ENCODE measurements around the gene RPP14. TPM values are rescaled to one million over a fixed set of nuclear protein-coding genes. Genes with fewer than 3 reads are reported as not detected.
"Not testable (repeated sequence)": the region's sequence is repeated elsewhere in the genome, so short reads cannot be mapped to it uniquely, and the experiment has no call there.

RPP14 gene
- total and polyA plus RNA-seq, 10 of the 15 experiments (the other 5 are each of a cell fraction or from before 2014, with no cell fraction given) = 9.1 to 21.2 (median 12.7) TPM

DNA sequence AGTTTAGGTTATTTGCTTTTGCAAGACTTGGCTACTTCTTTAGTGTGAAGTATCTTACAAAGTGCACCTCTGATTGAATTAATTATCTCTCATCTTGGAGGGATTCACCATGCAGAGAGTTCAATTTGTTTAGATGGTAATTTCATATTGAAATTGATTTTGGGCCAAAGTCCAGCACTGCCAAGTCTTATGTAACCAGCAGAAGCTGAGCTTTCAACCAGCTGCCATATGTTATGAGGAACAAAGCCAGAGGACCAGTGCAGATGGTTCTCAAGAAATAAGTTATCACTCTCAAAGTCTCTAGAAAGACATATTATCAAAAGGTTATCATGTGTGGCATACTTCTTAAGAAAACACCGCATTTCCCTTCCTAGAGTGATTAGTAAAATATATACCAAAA, 39.5 kb upstream of the RPP14 start:
- H4K20me1 ChIP-seq (ENCODE audit: control insufficient read depth, insufficient read depth) = no peaks in the 10 kb centered on the region
- in situ Hi-C loops (cut with MboI) (no loop called here), intact Hi-C loops (cut with micrococcal nuclease; ENCODE audit: unreplicated experiment) (no loop called here)
- no TSS peak for BruUV-seq (replicated peaks)
- FAIRE-seq (no peak), ATAC-seq (no peak), DNase-seq (ENCODE audit: low read depth, low spot score) (no peak)
- H3K4me3 ChIP-seq = no peak overlapping the region
- ChIA-PET POLR2A (no interaction called here), SMC1A (ENCODE audit: uncharacterized antibody, unreplicated experiment) (interaction anchor here (1.1 kb wide), 1 partner anchor 11 kb away, joined by 3 read pairs; no protein-coding TSS in a partner anchor), RAD21 (ENCODE audit: unreplicated experiment) (no interaction called here), CTCF (interaction anchor here (0.8 kb wide), 1 partner anchor 40 kb away, joined by 3 read pairs; the partner anchor contains the start of genes HTD2 and RPP14)
- peaks cover 0 to 3% of the 10 kb centered on the region in 2 experiments; a peak in 3 of 4 replicates for H3K36me3 ChIP-seq (ENCODE audit: control insufficient read depth in 2 of 2, insufficient read depth in 2 of 2, low read length in 1 of 2)
- no peak overlapping the region for H3K4me2 ChIP-seq (ENCODE audit: control insufficient read depth, insufficient read depth)
- no peaks in the 10 kb centered on the region for H3K79me2 ChIP-seq (ENCODE audit: control insufficient read depth, insufficient read depth, low read length)
- WGBS (ENCODE audit: insufficient coverage, insufficient replicate concordance, low lambda C conversion rate, missing lambda C conversion rate) = 100% methylated on average over 1 of the region's 1 CpG
- no peaks in the 10 kb centered on the region for H3K4me1 ChIP-seq (ENCODE audit: control insufficient read depth, insufficient read depth, low read length)
- no peak overlapping the region for H3K27ac ChIP-seq (ENCODE audit: control insufficient read depth, insufficient read depth)
- H3K9me3 ChIP-seq (replicated peaks; ENCODE audit: control insufficient read depth, insufficient read depth, low read length) = no peaks in the 10 kb centered on the region
- TF ChIP-seq, protein P1, sequence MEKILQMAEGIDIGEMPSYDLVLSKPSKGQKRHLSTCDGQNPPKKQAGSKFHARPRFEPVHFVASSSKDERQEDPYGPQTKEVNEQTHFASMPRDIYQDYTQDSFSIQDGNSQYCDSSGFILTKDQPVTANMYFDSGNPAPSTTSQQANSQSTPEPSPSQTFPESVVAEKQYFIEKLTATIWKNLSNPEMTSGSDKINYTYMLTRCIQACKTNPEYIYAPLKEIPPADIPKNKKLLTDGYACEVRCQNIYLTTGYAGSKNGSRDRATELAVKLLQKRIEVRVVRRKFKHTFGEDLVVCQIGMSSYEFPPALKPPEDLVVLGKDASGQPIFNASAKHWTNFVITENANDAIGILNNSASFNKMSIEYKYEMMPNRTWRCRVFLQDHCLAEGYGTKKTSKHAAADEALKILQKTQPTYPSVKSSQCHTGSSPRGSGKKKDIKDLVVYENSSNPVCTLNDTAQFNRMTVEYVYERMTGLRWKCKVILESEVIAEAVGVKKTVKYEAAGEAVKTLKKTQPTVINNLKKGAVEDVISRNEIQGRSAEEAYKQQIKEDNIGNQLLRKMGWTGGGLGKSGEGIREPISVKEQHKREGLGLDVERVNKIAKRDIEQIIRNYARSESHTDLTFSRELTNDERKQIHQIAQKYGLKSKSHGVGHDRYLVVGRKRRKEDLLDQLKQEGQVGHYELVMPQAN (conservative IDR thresholded peaks at IDR 0.05) = no peak
- no peak for TF ChIP-seq KAT2A (conservative IDR thresholded peaks at IDR 0.05; ENCODE audit: control insufficient read depth, low read depth, low read length)
- no peaks in the 10 kb centered on the region for H3K27me3 ChIP-seq (replicated peaks in 1 of 2; ENCODE audit: control insufficient read depth in 2 of 2, insufficient read depth in 2 of 2, low read length in 1 of 2)
- no peak overlapping the region for H2AFZ ChIP-seq (ENCODE audit: control insufficient read depth, low read depth, low read length)
- H3K9ac ChIP-seq (ENCODE audit: control insufficient read depth, insufficient read depth, low read length) = no peak overlapping the region

DNA sequence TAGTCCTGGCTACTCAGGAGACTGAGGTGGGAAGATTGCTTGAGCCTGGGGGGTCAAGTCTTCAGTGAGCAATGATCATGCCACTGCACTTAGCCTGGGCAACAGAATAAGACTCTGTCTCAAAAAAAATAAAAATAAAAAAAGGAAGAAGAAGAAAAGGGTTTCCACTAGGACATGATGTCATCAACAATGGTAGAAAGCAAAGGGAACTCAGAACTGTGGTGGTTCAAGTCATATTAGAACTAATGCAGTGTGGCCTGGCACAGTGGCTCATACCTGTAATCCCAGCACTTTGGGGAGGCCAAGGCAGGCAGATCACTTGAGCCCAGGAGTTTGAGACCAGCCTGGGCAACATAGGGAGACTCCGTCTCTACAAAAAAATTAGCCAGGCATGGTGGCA, 38.5 kb upstream of the RPP14 start:
- intact Hi-C loops (cut with micrococcal nuclease; ENCODE audit: unreplicated experiment); H2AFZ ChIP-seq (ENCODE audit: control insufficient read depth, low read depth, low read length); BruUV-seq (replicated peaks); H3K79me2 ChIP-seq (ENCODE audit: control insufficient read depth, insufficient read depth, low read length); DNase-seq (ENCODE audit: low read depth, low spot score); H3K27ac ChIP-seq (ENCODE audit: control insufficient read depth, insufficient read depth); H3K4me3 ChIP-seq; in situ Hi-C loops (cut with MboI); H3K36me3 ChIP-seq (ENCODE audit: control insufficient read depth in 2 of 2, insufficient read depth in 2 of 2, low read length in 1 of 2); H3K4me2 ChIP-seq (ENCODE audit: control insufficient read depth, insufficient read depth); H3K9ac ChIP-seq (ENCODE audit: control insufficient read depth, insufficient read depth, low read length); ATAC-seq; RAD21 ChIA-PET (ENCODE audit: unreplicated experiment); FAIRE-seq; H4K20me1 ChIP-seq (ENCODE audit: control insufficient read depth, insufficient read depth); H3K4me1 ChIP-seq (ENCODE audit: control insufficient read depth, insufficient read depth, low read length); POLR2A ChIA-PET; H3K27me3 ChIP-seq (replicated peaks in 1 of 2; ENCODE audit: control insufficient read depth in 2 of 2, insufficient read depth in 2 of 2, low read length in 1 of 2); H3K9me3 ChIP-seq (replicated peaks; ENCODE audit: control insufficient read depth, insufficient read depth, low read length): not testable (repeated sequence)
- SMC1A ChIA-PET (ENCODE audit: uncharacterized antibody, unreplicated experiment) = interaction anchor here (1.1 kb wide), 1 partner anchor 12 kb away, joined by 3 read pairs; no protein-coding TSS in a partner anchor
- 100% methylated on average over 1 of the region's 1 CpG for WGBS (ENCODE audit: insufficient coverage, insufficient replicate concordance, low lambda C conversion rate, missing lambda C conversion rate)
- CTCF ChIA-PET = interaction anchor here (0.8 kb wide), 1 partner anchor 39 kb away, joined by 3 read pairs; the partner anchor contains the start of genes HTD2 and RPP14

Measured in GM12878 (cell line).